ENCODE results near the gene ZNF197.
"Not testable (repeated sequence)": the region's sequence is repeated elsewhere in the genome, so short reads cannot be mapped to it uniquely, and the experiment has no call there.

DNA sequence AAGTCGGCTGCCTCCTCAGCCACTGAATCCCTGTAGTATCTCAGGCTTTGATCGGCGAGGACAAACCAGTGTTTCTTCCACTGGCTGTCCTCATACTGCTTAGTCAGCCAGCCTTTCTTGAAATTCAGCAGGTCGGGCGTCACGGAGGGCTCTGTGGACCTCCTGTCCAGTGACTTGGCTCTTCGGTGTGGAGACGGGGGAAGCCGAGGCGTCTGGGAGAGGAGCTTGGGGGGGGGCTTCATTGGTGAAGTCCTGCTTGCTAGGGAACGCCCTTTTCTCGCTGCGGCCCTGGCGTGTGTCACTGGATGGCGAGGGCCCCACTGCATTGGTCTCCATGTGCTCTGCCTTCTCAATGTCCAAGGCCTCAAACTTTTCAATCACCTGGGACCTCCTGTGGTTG, 45.1 kb upstream of the ZNF197 start:
- TF ChIP-seq, protein P1, sequence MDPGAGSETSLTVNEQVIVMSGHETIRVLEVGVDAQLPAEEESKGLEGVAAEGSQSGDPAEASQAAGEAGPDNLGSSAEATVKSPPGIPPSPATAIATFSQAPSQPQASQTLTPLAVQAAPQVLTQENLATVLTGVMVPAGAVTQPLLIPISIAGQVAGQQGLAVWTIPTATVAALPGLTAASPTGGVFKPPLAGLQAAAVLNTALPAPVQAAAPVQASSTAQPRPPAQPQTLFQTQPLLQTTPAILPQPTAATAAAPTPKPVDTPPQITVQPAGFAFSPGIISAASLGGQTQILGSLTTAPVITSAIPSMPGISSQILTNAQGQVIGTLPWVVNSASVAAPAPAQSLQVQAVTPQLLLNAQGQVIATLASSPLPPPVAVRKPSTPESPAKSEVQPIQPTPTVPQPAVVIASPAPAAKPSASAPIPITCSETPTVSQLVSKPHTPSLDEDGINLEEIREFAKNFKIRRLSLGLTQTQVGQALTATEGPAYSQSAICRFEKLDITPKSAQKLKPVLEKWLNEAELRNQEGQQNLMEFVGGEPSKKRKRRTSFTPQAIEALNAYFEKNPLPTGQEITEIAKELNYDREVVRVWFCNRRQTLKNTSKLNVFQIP (CRISPR knock-in tag; IDR thresholded peaks at IDR 0.05; ENCODE audit: borderline replicate concordance, low read depth), result not testable (repeated sequence)
- TF ChIP-seq, protein P2, sequence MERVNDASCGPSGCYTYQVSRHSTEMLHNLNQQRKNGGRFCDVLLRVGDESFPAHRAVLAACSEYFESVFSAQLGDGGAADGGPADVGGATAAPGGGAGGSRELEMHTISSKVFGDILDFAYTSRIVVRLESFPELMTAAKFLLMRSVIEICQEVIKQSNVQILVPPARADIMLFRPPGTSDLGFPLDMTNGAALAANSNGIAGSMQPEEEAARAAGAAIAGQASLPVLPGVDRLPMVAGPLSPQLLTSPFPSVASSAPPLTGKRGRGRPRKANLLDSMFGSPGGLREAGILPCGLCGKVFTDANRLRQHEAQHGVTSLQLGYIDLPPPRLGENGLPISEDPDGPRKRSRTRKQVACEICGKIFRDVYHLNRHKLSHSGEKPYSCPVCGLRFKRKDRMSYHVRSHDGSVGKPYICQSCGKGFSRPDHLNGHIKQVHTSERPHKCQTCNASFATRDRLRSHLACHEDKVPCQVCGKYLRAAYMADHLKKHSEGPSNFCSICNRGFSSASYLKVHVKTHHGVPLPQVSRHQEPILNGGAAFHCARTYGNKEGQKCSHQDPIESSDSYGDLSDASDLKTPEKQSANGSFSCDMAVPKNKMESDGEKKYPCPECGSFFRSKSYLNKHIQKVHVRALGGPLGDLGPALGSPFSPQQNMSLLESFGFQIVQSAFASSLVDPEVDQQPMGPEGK (CRISPR knock-in tag; IDR thresholded peaks at IDR 0.05; ENCODE audit: borderline replicate concordance), result not testable (repeated sequence)
- not testable (repeated sequence) for TF ChIP-seq ZNF8 (CRISPR knock-in tag; IDR thresholded peaks at IDR 0.05); GLIS3 (CRISPR knock-in tag; IDR thresholded peaks at IDR 0.05); TCF4 (CRISPR knock-in tag; IDR thresholded peaks at IDR 0.05; ENCODE audit: borderline replicate concordance); ZFP30 (CRISPR knock-in tag; IDR thresholded peaks at IDR 0.05); ZNF70 (CRISPR knock-in tag; IDR thresholded peaks at IDR 0.05); ARNTL (CRISPR knock-in tag; IDR thresholded peaks at IDR 0.05; ENCODE audit: borderline replicate concordance, low read depth); RARB (CRISPR knock-in tag; IDR thresholded peaks at IDR 0.05); OSR1 (CRISPR knock-in tag; IDR thresholded peaks at IDR 0.05)
- TF ChIP-seq, protein P3, sequence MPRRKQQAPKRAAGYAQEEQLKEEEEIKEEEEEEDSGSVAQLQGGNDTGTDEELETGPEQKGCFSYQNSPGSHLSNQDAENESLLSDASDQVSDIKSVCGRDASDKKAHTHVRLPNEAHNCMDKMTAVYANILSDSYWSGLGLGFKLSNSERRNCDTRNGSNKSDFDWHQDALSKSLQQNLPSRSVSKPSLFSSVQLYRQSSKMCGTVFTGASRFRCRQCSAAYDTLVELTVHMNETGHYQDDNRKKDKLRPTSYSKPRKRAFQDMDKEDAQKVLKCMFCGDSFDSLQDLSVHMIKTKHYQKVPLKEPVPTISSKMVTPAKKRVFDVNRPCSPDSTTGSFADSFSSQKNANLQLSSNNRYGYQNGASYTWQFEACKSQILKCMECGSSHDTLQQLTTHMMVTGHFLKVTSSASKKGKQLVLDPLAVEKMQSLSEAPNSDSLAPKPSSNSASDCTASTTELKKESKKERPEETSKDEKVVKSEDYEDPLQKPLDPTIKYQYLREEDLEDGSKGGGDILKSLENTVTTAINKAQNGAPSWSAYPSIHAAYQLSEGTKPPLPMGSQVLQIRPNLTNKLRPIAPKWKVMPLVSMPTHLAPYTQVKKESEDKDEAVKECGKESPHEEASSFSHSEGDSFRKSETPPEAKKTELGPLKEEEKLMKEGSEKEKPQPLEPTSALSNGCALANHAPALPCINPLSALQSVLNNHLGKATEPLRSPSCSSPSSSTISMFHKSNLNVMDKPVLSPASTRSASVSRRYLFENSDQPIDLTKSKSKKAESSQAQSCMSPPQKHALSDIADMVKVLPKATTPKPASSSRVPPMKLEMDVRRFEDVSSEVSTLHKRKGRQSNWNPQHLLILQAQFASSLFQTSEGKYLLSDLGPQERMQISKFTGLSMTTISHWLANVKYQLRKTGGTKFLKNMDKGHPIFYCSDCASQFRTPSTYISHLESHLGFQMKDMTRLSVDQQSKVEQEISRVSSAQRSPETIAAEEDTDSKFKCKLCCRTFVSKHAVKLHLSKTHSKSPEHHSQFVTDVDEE (CRISPR knock-in tag; IDR thresholded peaks at IDR 0.05), result not testable (repeated sequence)

Data from SK-N-SH treated with all-trans-retinoic acid at 6 μM for 48 hours (cell line).